AG09319 (cell line): ENCODE results near the gene OPHN1.
A peak's percentile ranks its signal among the peaks of the same experiment; 100 is the strongest.

Experiments used
- DNase-seq: peaks from one replicate; pipeline ENCODE4 v3.0.0-alpha.2; 2010; ENCODE audit warnings: low read depth; ENCODE audit errors: extremely low read depth
- TF ChIP-seq, protein P1 (sequence below): IDR thresholded peaks from 2 replicates; pipeline ENCODE4 v1.5.1; 2011; ENCODE audit warnings: low read depth, mild to moderate bottlenecking, inconsistent platforms, low read length, moderate library complexity

Gene OPHN1

DNA sequence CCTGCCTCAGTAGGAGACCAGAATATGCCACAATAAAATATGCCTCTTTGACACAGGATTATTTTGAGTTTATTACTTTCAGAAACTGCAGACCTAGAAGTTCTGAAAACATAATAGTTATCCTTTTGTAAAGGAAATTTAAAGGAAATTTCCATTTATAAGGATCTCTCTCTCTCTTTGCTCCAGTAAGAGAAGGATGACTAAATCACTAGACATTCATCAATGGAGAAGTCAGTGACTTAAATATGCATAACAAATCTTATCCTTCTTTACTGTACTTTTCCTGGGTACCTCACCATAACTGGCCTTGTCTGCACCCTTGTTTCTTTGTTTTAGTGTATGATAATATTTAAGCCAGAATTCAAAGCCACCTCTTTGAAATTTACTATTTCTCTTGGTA is 28.3 kb upstream of the OPHN1 start:
- TF ChIP-seq, protein P1, sequence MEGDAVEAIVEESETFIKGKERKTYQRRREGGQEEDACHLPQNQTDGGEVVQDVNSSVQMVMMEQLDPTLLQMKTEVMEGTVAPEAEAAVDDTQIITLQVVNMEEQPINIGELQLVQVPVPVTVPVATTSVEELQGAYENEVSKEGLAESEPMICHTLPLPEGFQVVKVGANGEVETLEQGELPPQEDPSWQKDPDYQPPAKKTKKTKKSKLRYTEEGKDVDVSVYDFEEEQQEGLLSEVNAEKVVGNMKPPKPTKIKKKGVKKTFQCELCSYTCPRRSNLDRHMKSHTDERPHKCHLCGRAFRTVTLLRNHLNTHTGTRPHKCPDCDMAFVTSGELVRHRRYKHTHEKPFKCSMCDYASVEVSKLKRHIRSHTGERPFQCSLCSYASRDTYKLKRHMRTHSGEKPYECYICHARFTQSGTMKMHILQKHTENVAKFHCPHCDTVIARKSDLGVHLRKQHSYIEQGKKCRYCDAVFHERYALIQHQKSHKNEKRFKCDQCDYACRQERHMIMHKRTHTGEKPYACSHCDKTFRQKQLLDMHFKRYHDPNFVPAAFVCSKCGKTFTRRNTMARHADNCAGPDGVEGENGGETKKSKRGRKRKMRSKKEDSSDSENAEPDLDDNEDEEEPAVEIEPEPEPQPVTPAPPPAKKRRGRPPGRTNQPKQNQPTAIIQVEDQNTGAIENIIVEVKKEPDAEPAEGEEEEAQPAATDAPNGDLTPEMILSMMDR: no peak

DNA sequence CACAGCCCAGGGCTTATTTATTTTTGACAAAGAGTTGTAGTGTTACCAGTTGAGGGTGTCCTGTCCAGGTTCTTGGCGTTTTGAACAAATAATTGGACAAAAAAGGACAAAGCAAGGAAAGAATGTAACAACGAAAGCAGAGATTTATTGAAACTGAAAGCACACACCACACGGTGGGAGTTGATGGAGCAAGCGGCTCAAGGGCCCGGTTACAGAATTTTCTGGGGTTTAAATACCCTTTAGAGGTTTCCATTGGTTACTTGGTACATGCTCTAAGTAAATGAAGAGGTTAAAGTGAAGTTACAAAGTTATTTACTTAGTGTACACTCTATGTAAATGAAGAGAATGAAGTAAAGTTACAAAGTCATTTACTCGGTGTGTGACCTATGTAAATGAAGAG is 27.8 kb upstream of the OPHN1 start:
- no peak for DNase-seq
- TF ChIP-seq, protein P1: no peak

More for the DNA sequence above, 28.3 kb upstream of the OPHN1 start:
- DNase-seq: no peak

DNA sequence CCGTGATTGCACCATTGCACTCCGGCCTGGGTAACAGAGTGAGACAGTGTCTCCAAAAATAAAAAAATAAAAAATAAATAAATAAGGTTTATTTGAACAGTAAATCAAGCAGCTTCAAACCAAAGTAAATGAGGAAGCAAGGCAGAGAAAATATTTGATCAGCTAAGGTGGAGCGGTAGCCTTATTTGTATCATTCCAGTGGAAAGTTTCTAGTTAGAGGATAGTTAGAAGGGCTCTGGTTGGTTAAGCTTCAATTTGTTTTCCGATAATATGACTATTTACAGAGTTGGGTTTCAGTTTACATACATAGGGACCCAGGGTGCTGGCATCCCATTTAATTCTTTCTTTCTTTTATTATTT is 21.8 kb upstream of the OPHN1 start:
- TF ChIP-seq, protein P1: no peak
- DNase-seq: no peak

DNA sequence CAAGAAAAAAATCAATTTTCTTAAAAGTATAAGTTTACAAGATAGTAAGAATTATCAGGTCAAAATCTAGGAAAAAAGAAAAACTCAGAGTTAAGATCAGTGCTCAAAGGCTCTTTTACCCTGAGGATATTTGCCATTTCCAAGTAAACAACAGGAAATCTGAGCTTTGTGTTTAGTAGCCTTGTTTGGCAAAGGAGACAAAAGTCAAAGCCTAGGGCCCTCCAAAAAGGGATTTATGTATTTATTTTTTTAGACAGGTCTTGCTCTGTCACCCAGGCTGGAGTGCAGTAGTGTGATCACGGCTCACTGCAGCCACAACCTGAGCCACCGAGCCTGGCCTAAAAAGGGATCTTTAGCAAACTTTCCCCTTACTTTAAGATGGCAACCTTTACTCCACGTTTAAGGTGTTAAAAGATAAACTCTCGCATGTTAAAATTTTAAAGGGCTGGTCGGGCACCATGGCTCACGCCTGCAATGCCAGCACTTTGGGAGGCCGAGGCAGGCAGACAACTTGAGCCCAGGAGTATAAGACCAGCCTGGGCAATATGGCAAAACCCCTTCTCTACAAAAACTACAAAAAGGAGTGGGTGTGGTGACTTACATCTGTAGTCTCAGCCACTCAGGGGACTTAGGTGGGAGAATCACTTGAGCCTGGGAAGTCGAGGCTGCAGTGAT is 21.3 kb upstream of the OPHN1 start:
- TF ChIP-seq, protein P1: no peak
- no peak for DNase-seq

DNA sequence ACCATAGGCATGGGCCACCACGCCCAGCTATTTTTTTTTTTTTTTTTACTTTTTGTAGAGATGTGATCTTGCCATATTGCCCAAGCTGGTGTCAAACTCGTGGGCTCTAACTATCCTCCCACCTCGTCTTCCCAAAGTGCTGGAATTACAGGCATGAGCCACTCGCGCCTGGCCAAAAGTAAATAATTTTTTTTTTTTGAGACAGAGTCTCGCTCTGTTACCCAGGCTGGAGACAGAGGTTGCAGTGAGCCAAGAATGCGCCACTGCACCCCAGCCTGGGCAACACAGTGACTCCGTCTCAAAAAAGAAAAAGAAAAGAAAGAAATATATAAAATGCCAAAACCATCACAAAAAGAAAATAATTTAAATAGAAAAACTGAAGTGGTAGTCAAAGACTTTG is 18.4 kb upstream of the OPHN1 start:
- TF ChIP-seq, protein P1: no peak

DNA sequence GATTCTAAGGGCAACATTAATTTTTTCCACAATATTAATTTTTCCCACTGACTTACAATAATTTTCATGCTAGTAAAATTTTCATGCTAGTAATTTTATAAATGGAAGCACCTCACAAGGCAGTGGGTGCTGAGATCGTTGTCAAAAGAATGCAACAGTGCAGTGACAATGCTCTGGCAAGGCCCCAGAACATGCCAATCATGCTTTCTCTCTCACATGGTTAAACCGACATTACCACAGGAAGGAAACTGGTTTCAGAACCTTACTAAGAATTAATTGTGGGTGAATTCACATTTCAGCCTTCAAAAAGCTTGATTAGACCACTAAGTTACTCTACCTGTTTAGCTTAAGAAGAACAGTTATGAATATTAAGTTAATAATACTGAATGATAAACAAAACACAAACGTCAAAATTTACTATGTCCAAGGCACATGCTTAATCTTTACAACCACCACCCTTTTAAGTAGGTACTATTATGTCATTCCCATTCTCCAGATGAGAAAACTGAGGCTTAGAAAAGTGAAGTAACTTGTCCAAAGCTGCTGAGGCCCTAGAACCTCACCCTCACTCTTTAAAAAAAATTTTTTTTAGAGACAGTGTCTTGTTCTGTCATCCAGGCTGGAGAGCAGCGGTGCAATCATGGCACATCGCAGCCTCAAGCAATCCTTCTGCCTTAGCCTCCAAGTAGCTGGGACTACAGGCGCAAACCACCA is 10.0 kb upstream of the OPHN1 start:
- no peak for DNase-seq
- TF ChIP-seq, protein P1: no peak

More for the DNA sequence above, 18.4 kb upstream of the OPHN1 start:
- no peak for DNase-seq

DNA sequence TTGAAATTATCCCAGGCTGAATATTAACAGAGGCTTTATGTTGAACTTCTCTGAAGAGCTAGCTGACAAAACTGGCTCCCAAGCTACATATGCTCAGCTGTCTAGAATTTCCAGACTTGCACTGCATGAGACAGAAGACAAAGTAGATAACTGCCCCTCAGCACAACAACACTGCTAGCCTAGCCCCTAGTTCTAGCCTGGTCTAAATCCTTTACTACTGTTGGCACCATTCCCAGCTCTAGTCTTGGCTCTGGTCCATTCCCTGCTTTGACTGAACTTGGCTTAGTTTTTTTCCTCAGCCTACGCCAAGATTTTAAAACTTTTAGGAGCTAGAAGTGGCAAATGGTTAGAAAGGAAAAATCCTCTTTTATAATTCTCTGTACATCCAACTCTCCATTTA is 7.6 kb upstream of the OPHN1 start:
- peak; percentile 19 for DNase-seq
- TF ChIP-seq, protein P1: no peak
